Kidney epithelial cell (primary cell): ENCODE results near the gene CALD1. TPM values are rescaled to one million over a fixed set of nuclear protein-coding genes. Genes with fewer than 3 reads are reported as not detected.

ENCODE experiments used
- DNase-seq: peaks from one replicate; pipeline ENCODE4 v3.0.0-alpha.2; 2010; ENCODE audit warnings: low read depth
- H3K27me3 ChIP-seq: 2 replicates; pipeline ENCODE4 v1.6.0; 2011; ENCODE audit warnings: low read length; ENCODE audit not compliant: control insufficient read depth, insufficient read depth
- H3K36me3 ChIP-seq: 2 replicates; pipeline ENCODE4 v1.5.1; 2011; ENCODE audit warnings: low read length; ENCODE audit not compliant: control insufficient read depth, insufficient read depth
- H3K4me3 ChIP-seq: 2 replicates; pipeline ENCODE4 v1.5.1; 2011; ENCODE audit warnings: low read depth, mild to moderate bottlenecking, control low read depth, low read length
- CTCF ChIP-seq: IDR thresholded peaks from 2 replicates; pipeline ENCODE4 v1.5.1; 2011; ENCODE audit warnings: mild to moderate bottlenecking, moderate library complexity, low read length, control low read depth, inconsistent platforms; ENCODE audit not compliant: insufficient read depth, poor library complexity, severe bottlenecking
- total RNA-seq: library from RNA; depleted of rRNA; stranded (reverse); fragments of >200 nt; gene quantifications from 2 replicates; pipeline ENCODE4 v1.2.3, GENCODE V29; 2015

CALD1 gene
- total RNA-seq, 1 donor from 2014 or later, result 255 TPM

DNA sequence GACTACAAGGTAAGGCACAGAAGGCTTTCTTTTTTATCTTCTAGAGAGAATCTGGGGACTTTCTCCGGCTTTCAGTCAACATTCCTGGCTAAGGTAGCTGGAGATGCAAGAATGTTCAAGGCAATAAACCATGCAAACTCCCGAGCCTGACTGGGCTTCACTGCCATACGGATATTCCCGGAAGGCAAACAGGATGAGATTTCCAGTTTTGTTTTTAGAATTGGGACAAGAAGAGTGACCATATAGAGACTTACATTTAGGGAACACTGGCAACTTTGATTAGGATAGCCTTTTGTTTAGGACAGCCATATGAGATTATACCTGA, 269 bp downstream of the CALD1 start:
- peaks cover 3% of the 10 kb centered on the region for H3K36me3 ChIP-seq
- no peak for TF ChIP-seq CTCF
- H3K27me3 ChIP-seq, result no peaks in the 10 kb centered on the region
- no peak for DNase-seq
- H3K4me3 ChIP-seq, result peak overlapping the region; percentile 55

DNA sequence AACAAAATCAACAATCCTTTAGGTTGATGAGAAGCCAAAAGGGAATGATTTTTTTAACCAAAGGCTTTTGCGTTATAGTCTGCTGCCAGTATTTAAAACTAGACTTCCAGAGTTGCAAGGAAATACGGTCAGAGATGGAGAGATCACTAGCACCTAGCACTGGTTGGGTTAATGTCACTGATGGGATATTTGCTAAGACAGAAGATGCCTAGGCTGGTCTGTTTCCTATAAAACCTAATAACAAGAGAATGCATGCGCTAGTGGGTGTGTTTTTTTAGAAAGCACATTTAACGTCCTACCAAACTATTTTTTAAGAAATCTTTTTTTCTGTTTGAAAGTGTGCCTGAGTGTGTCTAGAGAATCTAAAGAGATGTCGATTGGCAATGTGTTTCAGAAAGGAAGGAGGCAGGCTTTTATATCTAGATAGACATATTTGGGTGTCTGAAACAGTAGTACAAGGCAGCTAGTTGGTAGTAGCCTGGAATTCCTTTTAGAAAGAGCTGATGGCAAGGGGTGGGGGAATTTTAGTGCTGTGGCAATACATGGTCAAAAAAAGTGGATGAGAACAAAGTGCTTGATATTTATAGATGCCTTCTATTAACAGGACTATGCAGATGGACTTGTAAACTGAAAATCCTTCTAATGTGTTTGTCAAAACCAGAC, 863 bp downstream of the CALD1 start:
- TF ChIP-seq CTCF, result no peak
- Histone ChIP-seq H3K4me3 (peak overlapping the region; percentile 55), H3K27me3 (no peaks in the 10 kb centered on the region), H3K36me3 (peaks cover 3% of the 10 kb centered on the region)
- DNase-seq, result no peak

DNA sequence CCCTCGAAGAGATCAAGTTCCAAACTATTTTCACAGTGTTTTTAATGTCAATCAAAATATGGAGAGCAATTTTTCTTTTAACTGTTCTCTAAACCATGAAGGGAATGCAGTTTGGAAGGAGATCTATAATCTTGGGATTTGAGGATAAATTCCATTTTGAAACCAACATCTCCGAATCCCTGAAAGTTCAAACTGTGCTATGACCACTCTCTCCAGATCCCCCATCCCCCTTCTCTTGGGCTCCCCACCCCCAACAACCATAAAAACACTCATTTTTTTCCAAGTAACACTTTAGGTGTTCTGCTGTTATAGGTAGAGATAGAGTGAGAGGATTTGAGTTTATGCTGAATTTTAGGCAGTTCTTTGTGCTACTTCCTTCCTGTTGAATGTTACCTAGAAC, 1.7 kb downstream of the CALD1 start:
- DNase-seq, result no peak

GRCh38 chr7:134782121-134782623, 2.7 kb downstream of the CALD1 start:
- no peak overlapping the region for H3K4me3 ChIP-seq
- DNase-seq, result no peak
- peaks cover 3% of the 10 kb centered on the region for H3K36me3 ChIP-seq
- TF ChIP-seq CTCF, result no peak
- no peaks in the 10 kb centered on the region for H3K27me3 ChIP-seq

More for the DNA sequence above, 1.7 kb downstream of the CALD1 start:
- Histone ChIP-seq H3K4me3 (peak overlapping the region; percentile 55), H3K36me3 (peaks cover 3% of the 10 kb centered on the region), H3K27me3 (no peaks in the 10 kb centered on the region)
- TF ChIP-seq CTCF, result no peak

GRCh38 chr7:134783294-134784069, 4.0 kb downstream of the CALD1 start:
- no peak for TF ChIP-seq CTCF
- Histone ChIP-seq H3K4me3 (no peak overlapping the region), H3K36me3 (peaks cover 3% of the 10 kb centered on the region), H3K27me3 (no peaks in the 10 kb centered on the region)
- DNase-seq, result no peak
